H1 (cell line): ENCODE data around the gene TBCA. TPM values are rescaled to one million over a fixed set of nuclear protein-coding genes. Genes with fewer than 3 reads are reported as not detected.

Source experiments
- CTCF ChIA-PET: fragments of 300-600 bp; sonication (Branson Sonifier 250); formaldehyde crosslinking; loops from one replicate; lab custom pipeline; 2021; ENCODE audit not compliant: partially characterized antibody; lab: Charles Lee
- POLR2A ChIA-PET: fragments of 300-600 bp; sonication (Branson Sonifier 250); formaldehyde crosslinking; loops from one replicate; lab custom pipeline; 2021; ENCODE audit warnings: inconsistent platforms; ENCODE audit not compliant: partially characterized antibody; lab: Charles Lee
- DNase-seq, 2 experiments: peaks; one replicate each; pipeline versions ENCODE4 v3.0.0 to v3.0.0-alpha.2; 2010 to 2022; ENCODE audit warnings: low spot score in 2 of 2, low read depth in 1 of 2, mixed read lengths in 1 of 2
- FAIRE-seq: peaks from 2 replicates; lab custom pipeline; 2011; peaks lifted over from hg19 to GRCh38; lab: Jason Lieb, UNC
- H2AFZ ChIP-seq: 2 replicates; pipeline ENCODE4 v1.8.1; 2012; ENCODE audit warnings: low read length, inconsistent platforms
- H2AK5ac ChIP-seq: 2 replicates; pipeline ENCODE4 v1.6.1; 2013; ENCODE audit warnings: low read depth, low read length
- H2BK120ac ChIP-seq: replicated peaks from 2 replicates; pipeline ENCODE3; 2013; ENCODE audit warnings: low read depth, low read length, inconsistent platforms
- H2BK12ac ChIP-seq: 2 replicates; pipeline ENCODE4 v1.6.1; 2013; ENCODE audit warnings: low read depth, low read length
- H2BK15ac ChIP-seq: 2 replicates; pipeline ENCODE4 v1.6.1; 2013; ENCODE audit warnings: low read length
- H2BK20ac ChIP-seq: 2 replicates; pipeline ENCODE4 v1.6.1; 2013; ENCODE audit warnings: low read length
- H2BK5ac ChIP-seq: 2 replicates; pipeline ENCODE4 v1.6.1; 2013; ENCODE audit warnings: low read depth, low read length
- H3K14ac ChIP-seq: 2 replicates; pipeline ENCODE4 v1.6.1; 2013; ENCODE audit warnings: inconsistent platforms; ENCODE audit not compliant: insufficient read length
- H3K18ac ChIP-seq: 2 replicates; pipeline ENCODE4 v1.6.1; 2013; ENCODE audit warnings: low read length; ENCODE audit errors: extremely low read depth
- H3K23ac ChIP-seq: 2 replicates; pipeline ENCODE4 v1.6.1; 2013; ENCODE audit warnings: inconsistent platforms; ENCODE audit not compliant: insufficient read length
- H3K23me2 ChIP-seq: 2 replicates; pipeline ENCODE4 v1.6.1; 2013; ENCODE audit warnings: low read depth, low read length
- H3K27ac ChIP-seq: 2 replicates; pipeline ENCODE4 v1.6.1; 2011; ENCODE audit warnings: low read depth, low read length, inconsistent platforms
- H3K27me3 ChIP-seq, 4 experiments: replicated peaks in 1 of 4; 1 replicate in 1 of 4; 2 replicates in 3 of 4; pipeline versions ENCODE4 v1.6.1 to v1.8.1; 2011 to 2013; ENCODE audit warnings: low read length in 3 of 4, mild to moderate bottlenecking in 3 of 4, inconsistent platforms in 2 of 4, mixed read lengths in 2 of 4, moderate library complexity in 1 of 4; ENCODE audit not compliant: control insufficient read depth in 3 of 4, insufficient read depth in 3 of 4; ENCODE audit errors: extremely low read depth in 1 of 4
- H3K36me3 ChIP-seq, 4 experiments: 2 replicates each; pipeline versions ENCODE4 v1.6.1 to v1.8.1; 2011 to 2013; ENCODE audit warnings: mild to moderate bottlenecking in 4 of 4, low read length in 3 of 4, moderate library complexity in 2 of 4, control low read depth in 1 of 4, inconsistent platforms in 1 of 4; ENCODE audit not compliant: insufficient read depth in 4 of 4, control insufficient read depth in 2 of 4
- H3K4ac ChIP-seq: replicated peaks from 2 replicates; pipeline ENCODE3; 2013; ENCODE audit warnings: low read length, low read depth, mixed read lengths, inconsistent platforms; ENCODE audit not compliant: insufficient read length
- H3K4me1 ChIP-seq, 4 experiments: replicated peaks in 1 of 4; 1 replicate in 1 of 4; 2 replicates in 3 of 4; pipeline versions ENCODE4 v1.6.1 to v1.8.1; 2011 to 2013; ENCODE audit warnings: low read length in 3 of 4, inconsistent platforms in 2 of 4, mixed read lengths in 1 of 4; ENCODE audit not compliant: insufficient read depth in 4 of 4, control insufficient read depth in 3 of 4
- H3K4me2 ChIP-seq, 2 experiments: 2 replicates each; pipeline versions ENCODE4 v1.6.1 to v1.8.1; 2011 to 2013; ENCODE audit warnings: low read depth in 2 of 2, low read length in 2 of 2, control low read depth in 1 of 2, inconsistent platforms in 1 of 2, mild to moderate bottlenecking in 1 of 2; ENCODE audit not compliant: insufficient read depth in 1 of 2
- H3K4me3 ChIP-seq, 4 experiments: fragments of 200-600, 300-600 bp in 1 of 4; sonication (generic), shearing (Covaris generic), sonication (Bioruptor Twin) in 1 of 4; 2 replicates each; pipeline versions ENCODE4 v1.5.1 to v1.8.1; 2011 to 2016; ENCODE audit warnings: low read length in 4 of 4, low read depth in 3 of 4, control low read depth in 2 of 4, inconsistent platforms in 2 of 4, mild to moderate bottlenecking in 2 of 4, mixed read lengths in 1 of 4, moderate library complexity in 1 of 4; ENCODE audit not compliant: insufficient read depth in 2 of 4; ENCODE audit errors: extremely low read depth in 1 of 4
- H3K56ac ChIP-seq: replicated peaks from 2 replicates; pipeline ENCODE3; 2013; ENCODE audit warnings: low read depth, mild to moderate bottlenecking, mixed read lengths, low read length, inconsistent platforms; ENCODE audit not compliant: insufficient read length
- H3K79me1 ChIP-seq: 2 replicates; pipeline ENCODE4 v1.6.1; 2013; ENCODE audit warnings: low read depth, low read length, control low read depth
- H3K79me2 ChIP-seq, 2 experiments: 2 replicates each; pipeline versions ENCODE4 v1.6.1 to v1.8.1; 2012 to 2013; ENCODE audit warnings: low read length in 2 of 2, mild to moderate bottlenecking in 2 of 2, inconsistent platforms in 1 of 2; ENCODE audit not compliant: insufficient read depth in 2 of 2, control insufficient read depth in 1 of 2
- H3K9ac ChIP-seq, 4 experiments: replicated peaks in 1 of 4; 1 replicate in 1 of 4; 2 replicates in 3 of 4; pipeline versions ENCODE4 v1.6.1 to v1.8.1; 2011 to 2013; ENCODE audit warnings: low read depth in 3 of 4, low read length in 3 of 4, control low read depth in 2 of 4, mild to moderate bottlenecking in 2 of 4, moderate library complexity in 2 of 4, inconsistent platforms in 1 of 4; ENCODE audit errors: extremely low read depth in 1 of 4
- H3K9me3 ChIP-seq, 2 experiments: 2 replicates each; pipeline versions ENCODE4 v1.6.1 to v1.8.1; 2012 to 2013; ENCODE audit warnings: mild to moderate bottlenecking in 2 of 2, moderate library complexity in 2 of 2, control low read depth in 1 of 2, inconsistent platforms in 1 of 2, low read depth in 1 of 2, low read length in 1 of 2, mixed read lengths in 1 of 2; ENCODE audit not compliant: insufficient read depth in 2 of 2
- H4K20me1 ChIP-seq, 2 experiments: replicated peaks in 1 of 2; 2 replicates each; pipeline versions ENCODE3 to v1.8.1; 2011 to 2013; ENCODE audit warnings: inconsistent platforms in 2 of 2, low read length in 2 of 2, mild to moderate bottlenecking in 1 of 2; ENCODE audit not compliant: insufficient read depth in 2 of 2, control insufficient read depth in 1 of 2
- H4K5ac ChIP-seq: 2 replicates; pipeline ENCODE4 v1.6.1; 2013; ENCODE audit warnings: low read length, low read depth, mixed read lengths, inconsistent platforms; ENCODE audit not compliant: insufficient read length
- H4K8ac ChIP-seq: 2 replicates; pipeline ENCODE4 v1.8.0; 2013; ENCODE audit warnings: mild to moderate bottlenecking, moderate library complexity, low read length, inconsistent platforms; ENCODE audit not compliant: insufficient read depth; ENCODE audit errors: extremely low read depth
- H4K91ac ChIP-seq: replicated peaks from 2 replicates; pipeline ENCODE3; 2013; ENCODE audit warnings: low read length, mixed read lengths, inconsistent platforms; ENCODE audit not compliant: insufficient read length
- WGBS, 2 experiments: shearing (Covaris generic) in 1 of 2; methylation state at CpG; one replicate each; pipeline versions ENCODE4 v1.1.6 to v1.1.7; 2013 to 2015; ENCODE audit warnings: low lambda C conversion rate in 2 of 2, mixed read lengths in 2 of 2, inconsistent platforms in 1 of 2, low coverage in 1 of 2, missing lambda C conversion rate in 1 of 2; ENCODE audit not compliant: insufficient replicate concordance in 2 of 2, insufficient coverage in 1 of 2, insufficient read length in 1 of 2; ENCODE audit errors: extremely low coverage in 1 of 2, missing lambda C conversion rate in 1 of 2; 5-methylcytosine and 5-hydroxymethylcytosine counted together
- polyA plus RNA-seq, 7 experiments: library from polyadenylated mRNA; depleted of rRNA in 3 of 7; stranded (reverse) in 5 of 7; unstranded in 2 of 7; fragments of >200 nt in 5 of 7; fragments of 200-250 nt in 2 of 7; gene quantifications; 1 replicate in 5 of 7; 2 replicates in 1 of 7; 4 replicates in 1 of 7; pipeline versions ENCODE4 v1.2.1 to v1.2.3, GENCODE V29; 2011 to 2013; ENCODE audit warnings: missing spikeins in 2 of 7, mixed read lengths in 2 of 7
- total RNA-seq: library from RNA; stranded (reverse); fragmentation: NEBNext Ultra II Directional; extraction: Animal tissue kit (Norgen Biotek cat#: 25700); gene quantifications from 2 replicates; pipeline ENCODE4 v1.2.1, GENCODE V29; 2021
- TF ChIP-seq, protein P1 (sequence below): IDR thresholded peaks from 2 replicates; pipeline ENCODE4 v1.6.1; 2011; ENCODE audit warnings: low read depth, mild to moderate bottlenecking, low read length; ENCODE audit not compliant: insufficient read depth

TBCA gene
- total and polyA plus RNA-seq, 2 of the 8 experiments (the other 6 are each of a cell fraction or from before 2014, with no cell fraction given) = 55.7 to 320 TPM

DNA sequence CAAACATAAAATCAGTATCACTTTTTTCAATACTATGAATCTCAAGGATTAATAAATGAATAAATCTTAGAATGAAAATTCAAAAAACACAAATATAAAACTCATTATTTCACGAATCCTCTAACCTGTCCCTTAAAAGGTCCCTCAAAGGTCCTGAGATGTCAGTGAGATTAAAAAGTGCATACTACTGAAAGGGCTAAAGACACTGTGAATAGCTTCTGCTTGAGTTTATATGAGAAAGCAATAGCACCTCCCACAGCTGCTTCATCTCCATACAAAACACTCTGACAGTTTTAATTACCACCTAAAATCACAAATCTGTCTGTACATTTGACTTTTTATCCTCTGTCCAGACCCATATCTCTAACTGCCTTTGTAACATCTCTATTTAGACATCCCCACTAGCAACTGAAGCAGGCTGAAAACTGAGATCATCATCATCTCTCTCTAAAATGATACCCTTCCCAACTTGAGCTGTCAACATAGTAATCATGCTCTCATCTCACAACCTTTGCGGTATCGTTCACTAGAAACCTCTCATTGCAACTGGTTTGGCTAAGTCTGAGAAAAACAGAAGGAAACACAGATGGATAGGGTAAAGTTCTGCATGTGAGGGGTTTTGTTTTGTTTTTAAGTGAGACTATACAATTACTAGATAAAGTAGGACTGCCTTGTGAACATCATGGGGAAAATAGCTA lies 56.3 kb downstream of the TBCA start:
- TF ChIP-seq, protein P1, sequence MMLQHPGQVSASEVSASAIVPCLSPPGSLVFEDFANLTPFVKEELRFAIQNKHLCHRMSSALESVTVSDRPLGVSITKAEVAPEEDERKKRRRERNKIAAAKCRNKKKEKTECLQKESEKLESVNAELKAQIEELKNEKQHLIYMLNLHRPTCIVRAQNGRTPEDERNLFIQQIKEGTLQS = no peak
- H2AFZ ChIP-seq = no peak overlapping the region
- no peaks in the 10 kb centered on the region for H3K36me3 ChIP-seq
- H2BK120ac ChIP-seq = no peak overlapping the region
- no peak for FAIRE-seq
- no peak overlapping the region for H2BK5ac ChIP-seq
- H4K20me1 ChIP-seq = peaks cover 0 to 6% of the 10 kb centered on the region in 2 experiments
- no peak overlapping the region for H4K8ac ChIP-seq
- no peak overlapping the region for H3K56ac ChIP-seq
- no peaks in the 10 kb centered on the region; the same call in none of the 2 replicates for H3K79me1 ChIP-seq
- H3K4me2 ChIP-seq = no peak overlapping the region
- no peak overlapping the region for H3K14ac ChIP-seq
- no peak overlapping the region for H2BK15ac ChIP-seq
- H4K5ac ChIP-seq = no peak overlapping the region
- H2AK5ac ChIP-seq = no peak overlapping the region
- H3K23me2 ChIP-seq = no peaks in the 10 kb centered on the region
- no peak overlapping the region for H3K9ac ChIP-seq
- H3K18ac ChIP-seq = no peak overlapping the region
- H3K79me2 ChIP-seq = peaks cover 0 to 83% of the 10 kb centered on the region in 2 experiments; a peak in 2 of 4 replicates
- H3K27ac ChIP-seq = no peak overlapping the region
- CTCF ChIA-PET = interaction anchor here (1.0 to 1.4 kb wide), 2 partner anchors 24 to 28 kb away, joined by 3 to 5 read pairs; no protein-coding TSS in a partner anchor
- H3K4ac ChIP-seq = no peak overlapping the region
- no peak overlapping the region for H2BK12ac ChIP-seq
- no peak overlapping the region for H3K4me3 ChIP-seq
- DNase-seq = no peak
- no peak overlapping the region for H3K23ac ChIP-seq
- POLR2A ChIA-PET = no interaction called here
- H4K91ac ChIP-seq = no peak overlapping the region
- H3K27me3 ChIP-seq = no peaks in the 10 kb centered on the region
- H2BK20ac ChIP-seq = no peak overlapping the region
- H3K4me1 ChIP-seq = no peaks in the 10 kb centered on the region; a peak in 1 of 7 replicates
- WGBS, 2 experiments = 91% methylated on average over 3 of the region's 3 CpGs; no CpG with 5 or more reads in 1 of the 2 experiments
- H3K9me3 ChIP-seq = no peaks in the 10 kb centered on the region
